ENCODE measurements around the gene CNST.

GRCh38 chr1:246591047-246591446 is 24.8 kb downstream of the CNST start:
- no peak for TF ChIP-seq POLR2A (IDR thresholded peaks at IDR 0.05)
- TF ChIP-seq CTCF (IDR thresholded peaks at IDR 0.05), result no peak
